ENCODE measurements around the gene RPRM.
"Not testable (repeated sequence)": the region's sequence is repeated elsewhere in the genome, so short reads cannot be mapped to it uniquely, and the experiment has no call there.

The RPRM gene

DNA sequence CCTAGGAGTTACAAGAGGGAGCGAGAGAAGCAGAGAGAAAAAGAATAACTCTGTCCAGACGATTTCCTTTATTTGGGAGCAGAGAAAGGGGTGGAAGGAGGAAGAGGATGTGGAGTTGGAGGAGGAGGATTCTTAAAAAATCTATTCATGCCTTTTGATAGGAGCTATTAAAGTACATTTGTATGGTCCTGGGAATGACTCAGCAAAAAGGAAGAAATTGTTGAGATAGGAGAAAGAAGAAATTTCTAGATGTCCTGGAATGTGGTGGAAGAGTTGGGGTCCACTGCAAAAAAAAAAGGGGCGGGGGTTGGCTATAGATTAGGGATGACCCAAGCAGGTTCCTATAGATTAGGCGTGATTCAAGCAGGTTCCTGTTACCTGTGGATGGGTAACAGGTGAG, 32.4 kb upstream of the RPRM start:
- no peak overlapping the region for H3K4me2 ChIP-seq (ENCODE audit: low read depth, low read length, poor library complexity, severe bottlenecking)
- H3K4me3 ChIP-seq (ENCODE audit: insufficient read depth, low read length, poor library complexity, severe bottlenecking): no peak overlapping the region
- H3K27ac ChIP-seq (ENCODE audit: low read depth, low read length): no peak overlapping the region
- no peaks in the 10 kb centered on the region for H3K36me3 ChIP-seq (ENCODE audit: low read length)
- H4K20me1 ChIP-seq (ENCODE audit: low read depth, low read length): no peaks in the 10 kb centered on the region
- H3K9me3 ChIP-seq (ENCODE audit: insufficient read depth, low read length): no peaks in the 10 kb centered on the region
- H3K79me2 ChIP-seq (ENCODE audit: insufficient read depth, low read length): no peaks in the 10 kb centered on the region
- no peaks in the 10 kb centered on the region for H3K9me2 ChIP-seq (replicated peaks; ENCODE audit: insufficient read depth, low read length)
- H3K9ac ChIP-seq (ENCODE audit: low read length): no peak overlapping the region
- H3K27me3 ChIP-seq (ENCODE audit: low read length): no peaks in the 10 kb centered on the region
- no peak overlapping the region for H2AFZ ChIP-seq (ENCODE audit: low read depth, low read length, severe bottlenecking)
- TF ChIP-seq, protein P1, sequence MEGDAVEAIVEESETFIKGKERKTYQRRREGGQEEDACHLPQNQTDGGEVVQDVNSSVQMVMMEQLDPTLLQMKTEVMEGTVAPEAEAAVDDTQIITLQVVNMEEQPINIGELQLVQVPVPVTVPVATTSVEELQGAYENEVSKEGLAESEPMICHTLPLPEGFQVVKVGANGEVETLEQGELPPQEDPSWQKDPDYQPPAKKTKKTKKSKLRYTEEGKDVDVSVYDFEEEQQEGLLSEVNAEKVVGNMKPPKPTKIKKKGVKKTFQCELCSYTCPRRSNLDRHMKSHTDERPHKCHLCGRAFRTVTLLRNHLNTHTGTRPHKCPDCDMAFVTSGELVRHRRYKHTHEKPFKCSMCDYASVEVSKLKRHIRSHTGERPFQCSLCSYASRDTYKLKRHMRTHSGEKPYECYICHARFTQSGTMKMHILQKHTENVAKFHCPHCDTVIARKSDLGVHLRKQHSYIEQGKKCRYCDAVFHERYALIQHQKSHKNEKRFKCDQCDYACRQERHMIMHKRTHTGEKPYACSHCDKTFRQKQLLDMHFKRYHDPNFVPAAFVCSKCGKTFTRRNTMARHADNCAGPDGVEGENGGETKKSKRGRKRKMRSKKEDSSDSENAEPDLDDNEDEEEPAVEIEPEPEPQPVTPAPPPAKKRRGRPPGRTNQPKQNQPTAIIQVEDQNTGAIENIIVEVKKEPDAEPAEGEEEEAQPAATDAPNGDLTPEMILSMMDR (IDR thresholded peaks at IDR 0.05; ENCODE audit: insufficient read depth, low read length, poor library complexity, severe bottlenecking): no peak
- no peak for TF ChIP-seq EZH2phosphoT487 (conservative IDR thresholded peaks at IDR 0.05; ENCODE audit: low read length)
- no peaks in the 10 kb centered on the region for H3F3A ChIP-seq (ENCODE audit: insufficient read depth)

DNA sequence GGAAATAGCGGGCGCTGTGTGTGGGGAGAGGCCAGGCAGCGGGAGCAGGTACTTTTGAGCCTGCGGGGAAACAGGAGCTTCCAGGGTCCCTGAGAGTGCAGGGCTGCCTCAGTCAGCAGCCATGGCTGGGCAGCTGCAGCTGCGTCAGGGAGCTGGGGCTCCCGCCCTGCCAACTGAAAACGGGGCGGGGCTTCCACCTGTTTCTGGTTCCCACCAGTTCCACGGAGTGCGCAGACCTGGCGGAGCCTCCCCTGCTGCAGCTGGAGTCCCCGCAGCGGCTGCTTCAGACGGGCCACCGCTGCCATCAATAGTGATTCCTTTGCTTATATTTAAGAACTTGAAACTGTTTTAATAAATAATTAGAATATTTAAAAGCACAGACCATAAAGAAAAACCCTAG, 30.6 kb upstream of the RPRM start:
- Histone ChIP-seq H3K9me3 (ENCODE audit: insufficient read depth, low read length) (no peaks in the 10 kb centered on the region), H3K79me2 (ENCODE audit: insufficient read depth, low read length) (no peaks in the 10 kb centered on the region), H3K4me3 (ENCODE audit: insufficient read depth, low read length, poor library complexity, severe bottlenecking) (no peak overlapping the region), H3K9ac (ENCODE audit: low read length) (no peak overlapping the region), H3K27ac (ENCODE audit: low read depth, low read length) (no peak overlapping the region), H4K20me1 (ENCODE audit: low read depth, low read length) (no peaks in the 10 kb centered on the region), H3K27me3 (ENCODE audit: low read length) (no peaks in the 10 kb centered on the region), H2AFZ (ENCODE audit: low read depth, low read length, severe bottlenecking) (peak overlapping the region; percentile 15), H3K4me2 (ENCODE audit: low read depth, low read length, poor library complexity, severe bottlenecking) (peak overlapping the region; percentile 22), H3F3A (ENCODE audit: insufficient read depth) (no peaks in the 10 kb centered on the region), H3K36me3 (ENCODE audit: low read length) (no peaks in the 10 kb centered on the region), H3K9me2 (replicated peaks; ENCODE audit: insufficient read depth, low read length) (no peaks in the 10 kb centered on the region)
- TF ChIP-seq, protein P1 (IDR thresholded peaks at IDR 0.05; ENCODE audit: insufficient read depth, low read length, poor library complexity, severe bottlenecking): no peak
- TF ChIP-seq EZH2phosphoT487 (conservative IDR thresholded peaks at IDR 0.05; ENCODE audit: low read length): no peak

GRCh38 chr2:153506499-153506898, 27.9 kb upstream of the RPRM start:
- not testable (repeated sequence) for H2AFZ ChIP-seq (ENCODE audit: low read depth, low read length, severe bottlenecking); H3K27ac ChIP-seq (ENCODE audit: low read depth, low read length); H3K79me2 ChIP-seq (ENCODE audit: insufficient read depth, low read length); H4K20me1 ChIP-seq (ENCODE audit: low read depth, low read length); H3K9me2 ChIP-seq (replicated peaks; ENCODE audit: insufficient read depth, low read length); H3K9ac ChIP-seq (ENCODE audit: low read length); H3K27me3 ChIP-seq (ENCODE audit: low read length); H3F3A ChIP-seq (ENCODE audit: insufficient read depth); H3K4me3 ChIP-seq (ENCODE audit: insufficient read depth, low read length, poor library complexity, severe bottlenecking); H3K36me3 ChIP-seq (ENCODE audit: low read length); H3K9me3 ChIP-seq (ENCODE audit: insufficient read depth, low read length); H3K4me2 ChIP-seq (ENCODE audit: low read depth, low read length, poor library complexity, severe bottlenecking)

GRCh38 chr2:153499439-153499838, 20.9 kb upstream of the RPRM start:
- Histone ChIP-seq H3K9me2 (replicated peaks; ENCODE audit: insufficient read depth, low read length) (no peaks in the 10 kb centered on the region), H3F3A (ENCODE audit: insufficient read depth) (no peaks in the 10 kb centered on the region), H3K27ac (ENCODE audit: low read depth, low read length) (no peak overlapping the region), H3K79me2 (ENCODE audit: insufficient read depth, low read length) (no peaks in the 10 kb centered on the region), H4K20me1 (ENCODE audit: low read depth, low read length) (no peaks in the 10 kb centered on the region), H3K9me3 (ENCODE audit: insufficient read depth, low read length) (no peaks in the 10 kb centered on the region), H2AFZ (ENCODE audit: low read depth, low read length, severe bottlenecking) (no peak overlapping the region), H3K36me3 (ENCODE audit: low read length) (no peaks in the 10 kb centered on the region), H3K4me2 (ENCODE audit: low read depth, low read length, poor library complexity, severe bottlenecking) (no peak overlapping the region), H3K27me3 (ENCODE audit: low read length) (no peaks in the 10 kb centered on the region), H3K9ac (ENCODE audit: low read length) (no peak overlapping the region), H3K4me3 (ENCODE audit: insufficient read depth, low read length, poor library complexity, severe bottlenecking) (no peak overlapping the region)
- TF ChIP-seq EZH2phosphoT487 (conservative IDR thresholded peaks at IDR 0.05; ENCODE audit: low read length): no peak
- TF ChIP-seq, protein P1 (IDR thresholded peaks at IDR 0.05; ENCODE audit: insufficient read depth, low read length, poor library complexity, severe bottlenecking): no peak
